HG03175 (cell line): ENCODE measurements around the gene ZNF211.

ENCODE experiments used
- ATAC-seq: cut with Tn5 transposase; IDR thresholded peaks from one replicate; pipeline ENCODE4 v1.9.1; 2021; ENCODE audit warnings: mild to moderate bottlenecking, moderate library complexity; ENCODE audit not compliant: unreplicated experiment

The ZNF211 gene

GRCh38 chr19:57632987-57633831, at the start of gene ZNF211:
ZNF211 (plus strand) TSS chr19:57633168; CDS start chr19:57633347, 179 bp downstream.
- ATAC-seq: peak; percentile 96

- ATAC-seq: peak; percentile 85
Measured at GRCh38 chr19:57583521-57584416, 49.2 kb upstream of the ZNF211 start, which contains the start of gene ZIK1. ZIK1 (plus strand) TSS chr19:57584145; CDS start chr19:57584357, 212 bp downstream.

GRCh38 chr19:57587529-57587928, 45.4 kb upstream of the ZNF211 start:
- no peak for ATAC-seq

GRCh38 chr19:57599377-57599760, 33.6 kb upstream of the ZNF211 start:
- no peak for ATAC-seq

- peak; percentile 95 for ATAC-seq
Measured at GRCh38 chr19:57599761-57600383, 33.1 kb upstream of the ZNF211 start, which contains the start of gene ZNF530. ZNF530 (plus strand) TSS chr19:57599885; CDS start chr19:57604346, 4,461 bp downstream.

- ATAC-seq: no peak
Measured at GRCh38 chr19:57606931-57607330, 26.0 kb upstream of the ZNF211 start.

GRCh38 chr19:57611113-57611512, 21.9 kb upstream of the ZNF211 start:
- no peak for ATAC-seq

GRCh38 chr19:57613941-57614743, 18.8 kb upstream of the ZNF211 start, which contains the start of gene ZNF134:
ZNF134 (plus strand) TSS chr19:57614242; CDS start chr19:57619469, 5,227 bp downstream.
- ATAC-seq: peak; percentile 97

GRCh38 chr19:57615346-57615745, 17.6 kb upstream of the ZNF211 start:
- ATAC-seq: no peak

- ATAC-seq: no peak
Measured at GRCh38 chr19:57620673-57621348, 12.2 kb upstream of the ZNF211 start.

GRCh38 chr19:57623091-57623490, 9.9 kb upstream of the ZNF211 start:
- ATAC-seq: no peak

- ATAC-seq: no peak
Measured at GRCh38 chr19:57633832-57634131, 814 bp downstream of the ZNF211 start.

GRCh38 chr19:57637379-57637778, 4.4 kb downstream of the ZNF211 start:
- ATAC-seq: no peak

GRCh38 chr19:57641715-57642234, 8.8 kb downstream of the ZNF211 start:
- no peak for ATAC-seq

- ATAC-seq: no peak
Measured at GRCh38 chr19:57642396-57643046, 9.6 kb downstream of the ZNF211 start.

GRCh38 chr19:57643734-57644133, 10.8 kb downstream of the ZNF211 start:
- no peak for ATAC-seq

GRCh38 chr19:57648331-57649003, 15.5 kb downstream of the ZNF211 start:
- no peak for ATAC-seq

GRCh38 chr19:57651654-57651996, 18.7 kb downstream of the ZNF211 start:
- no peak for ATAC-seq

- ATAC-seq: no peak
Measured at GRCh38 chr19:57653689-57654088, 20.7 kb downstream of the ZNF211 start.
